Astrocyte (in vitro differentiated cells and primary cell): Measurements from ENCODE around the gene NDUFS1.
"Not testable (repeated sequence)": the region's sequence is repeated elsewhere in the genome, so short reads cannot be mapped to it uniquely, and the experiment has no call there.

Source experiments
- EZH2 ChIP-seq: IDR thresholded peaks from 2 replicates; pipeline ENCODE4 v1.6.1; 2012; ENCODE audit warnings: mild to moderate bottlenecking, low read length, inconsistent platforms; ENCODE audit not compliant: insufficient read depth
- TF ChIP-seq, protein P1 (sequence below): IDR thresholded peaks from 2 replicates; pipeline ENCODE4 v1.5.1; 2011; ENCODE audit warnings: low read depth, mild to moderate bottlenecking, inconsistent platforms, low read length, moderate library complexity; ENCODE audit not compliant: insufficient read depth

GRCh38 chr2:206207316-206207715, 48.1 kb upstream of the NDUFS1 start:
- TF ChIP-seq, protein P1, sequence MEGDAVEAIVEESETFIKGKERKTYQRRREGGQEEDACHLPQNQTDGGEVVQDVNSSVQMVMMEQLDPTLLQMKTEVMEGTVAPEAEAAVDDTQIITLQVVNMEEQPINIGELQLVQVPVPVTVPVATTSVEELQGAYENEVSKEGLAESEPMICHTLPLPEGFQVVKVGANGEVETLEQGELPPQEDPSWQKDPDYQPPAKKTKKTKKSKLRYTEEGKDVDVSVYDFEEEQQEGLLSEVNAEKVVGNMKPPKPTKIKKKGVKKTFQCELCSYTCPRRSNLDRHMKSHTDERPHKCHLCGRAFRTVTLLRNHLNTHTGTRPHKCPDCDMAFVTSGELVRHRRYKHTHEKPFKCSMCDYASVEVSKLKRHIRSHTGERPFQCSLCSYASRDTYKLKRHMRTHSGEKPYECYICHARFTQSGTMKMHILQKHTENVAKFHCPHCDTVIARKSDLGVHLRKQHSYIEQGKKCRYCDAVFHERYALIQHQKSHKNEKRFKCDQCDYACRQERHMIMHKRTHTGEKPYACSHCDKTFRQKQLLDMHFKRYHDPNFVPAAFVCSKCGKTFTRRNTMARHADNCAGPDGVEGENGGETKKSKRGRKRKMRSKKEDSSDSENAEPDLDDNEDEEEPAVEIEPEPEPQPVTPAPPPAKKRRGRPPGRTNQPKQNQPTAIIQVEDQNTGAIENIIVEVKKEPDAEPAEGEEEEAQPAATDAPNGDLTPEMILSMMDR, result not testable (repeated sequence)
- not testable (repeated sequence) for TF ChIP-seq EZH2
